ENCODE results near the gene FAM20C. TPM values are rescaled to one million over a fixed set of nuclear protein-coding genes. Genes with fewer than 3 reads are reported as not detected.

FAM20C gene
- total RNA-seq, 2 donors from 2014 or later: 33.5 to 53.5 TPM

GRCh38 chr7:234708-235553 lies 42.6 kb downstream of the FAM20C start:
- H3K4me3 Mint-ChIP-seq: no peak overlapping the region

GRCh38 chr7:235576-236395 lies 43.4 kb downstream of the FAM20C start:
- H3K9ac ChIP-seq (ENCODE audit: extremely low read depth, low read length, poor library complexity, severe bottlenecking): no peak overlapping the region
- DNase-seq: no peak
- no peaks in the 10 kb centered on the region for H3K9me3 ChIP-seq (ENCODE audit: control insufficient read depth, low read length)
- no peaks in the 10 kb centered on the region for H3K4me1 ChIP-seq (ENCODE audit: control insufficient read depth, insufficient read depth, low read length)
- Mint-ChIP-seq H3K4me1 (no peaks in the 10 kb centered on the region), H3K9me3 (no peaks in the 10 kb centered on the region), H3K27ac (no peak overlapping the region), H3K36me3 (ENCODE audit: low read depth) (peaks cover 5% of the 10 kb centered on the region), H3K27me3 (ENCODE audit: insufficient read depth) (no peaks in the 10 kb centered on the region), H3K4me3 (no peak overlapping the region)
- H3K27me3 ChIP-seq (ENCODE audit: control insufficient read depth, insufficient read depth, low read length, poor library complexity, severe bottlenecking): no peaks in the 10 kb centered on the region
- no peaks in the 10 kb centered on the region for H3K36me3 ChIP-seq (ENCODE audit: control insufficient read depth, insufficient read depth, low read length)
- H3K27ac ChIP-seq (ENCODE audit: low read depth, low read length): no peak overlapping the region
- WGBS, 2 experiments (ENCODE audit: insufficient coverage in 1 of 2, insufficient read length in 1 of 2): 87% methylated on average over 18 to 34 of the region's 34 CpGs
- no peak overlapping the region for H3K4me3 ChIP-seq (ENCODE audit: low read length)
- no peak for TF ChIP-seq CTCF (conservative IDR thresholded peaks at IDR 0.05)

More at GRCh38 chr7:234708-235553, 42.6 kb downstream of the FAM20C start:
- H3K9me3 Mint-ChIP-seq: no peaks in the 10 kb centered on the region
- DNase-seq: no peak
- H3K27ac Mint-ChIP-seq: no peak overlapping the region
- H3K9ac ChIP-seq (ENCODE audit: extremely low read depth, low read length, poor library complexity, severe bottlenecking): no peak overlapping the region
- H3K27ac ChIP-seq (ENCODE audit: low read depth, low read length): no peak overlapping the region
- no peaks in the 10 kb centered on the region for H3K4me1 ChIP-seq (ENCODE audit: control insufficient read depth, insufficient read depth, low read length)
- no peaks in the 10 kb centered on the region for H3K27me3 ChIP-seq (ENCODE audit: control insufficient read depth, insufficient read depth, low read length, poor library complexity, severe bottlenecking)
- no peaks in the 10 kb centered on the region for H3K27me3 Mint-ChIP-seq (ENCODE audit: insufficient read depth)
- H3K4me3 ChIP-seq (ENCODE audit: low read length): no peak overlapping the region
- WGBS, 2 experiments (ENCODE audit: insufficient coverage in 1 of 2, insufficient read length in 1 of 2): 95% methylated on average over 18 to 28 of the region's 28 CpGs
- peaks cover 5% of the 10 kb centered on the region for H3K36me3 Mint-ChIP-seq (ENCODE audit: low read depth)
- H3K4me1 Mint-ChIP-seq: no peaks in the 10 kb centered on the region
- no peak for TF ChIP-seq CTCF (conservative IDR thresholded peaks at IDR 0.05)
- no peaks in the 10 kb centered on the region for H3K9me3 ChIP-seq (ENCODE audit: control insufficient read depth, low read length)
- no peaks in the 10 kb centered on the region for H3K36me3 ChIP-seq (ENCODE audit: control insufficient read depth, insufficient read depth, low read length)

GRCh38 chr7:236967-237366 lies 44.6 kb downstream of the FAM20C start:
- H3K27ac ChIP-seq (ENCODE audit: low read depth, low read length): no peak overlapping the region
- no peak for TF ChIP-seq CTCF (conservative IDR thresholded peaks at IDR 0.05)

More at GRCh38 chr7:236967-237366, 44.6 kb downstream of the FAM20C start:
- Mint-ChIP-seq H3K9me3 (no peaks in the 10 kb centered on the region), H3K27me3 (ENCODE audit: insufficient read depth) (no peaks in the 10 kb centered on the region), H3K27ac (no peak overlapping the region), H3K36me3 (ENCODE audit: low read depth) (peaks cover 10% of the 10 kb centered on the region), H3K4me3 (no peak overlapping the region), H3K4me1 (no peaks in the 10 kb centered on the region)
- Histone ChIP-seq H3K9me3 (ENCODE audit: control insufficient read depth, low read length) (no peaks in the 10 kb centered on the region), H3K36me3 (ENCODE audit: control insufficient read depth, insufficient read depth, low read length) (no peaks in the 10 kb centered on the region), H3K27me3 (ENCODE audit: control insufficient read depth, insufficient read depth, low read length, poor library complexity, severe bottlenecking) (no peaks in the 10 kb centered on the region), H3K4me3 (ENCODE audit: low read length) (no peak overlapping the region), H3K4me1 (ENCODE audit: control insufficient read depth, insufficient read depth, low read length) (no peaks in the 10 kb centered on the region), H3K9ac (ENCODE audit: extremely low read depth, low read length, poor library complexity, severe bottlenecking) (no peak overlapping the region)
- WGBS, 2 experiments (ENCODE audit: insufficient coverage in 1 of 2, insufficient read length in 1 of 2): 85 to 88% methylated on average over 8 of the region's 8 CpGs
- DNase-seq: no peak

Measured in endodermal cell (in vitro differentiated cells).